ENCODE results near the gene FGD3. TPM values are rescaled to one million over a fixed set of nuclear protein-coding genes. Genes with fewer than 3 reads are reported as not detected.

Gene FGD3
- total RNA-seq, 1 experiment from 2014 or later: not detected

DNA sequence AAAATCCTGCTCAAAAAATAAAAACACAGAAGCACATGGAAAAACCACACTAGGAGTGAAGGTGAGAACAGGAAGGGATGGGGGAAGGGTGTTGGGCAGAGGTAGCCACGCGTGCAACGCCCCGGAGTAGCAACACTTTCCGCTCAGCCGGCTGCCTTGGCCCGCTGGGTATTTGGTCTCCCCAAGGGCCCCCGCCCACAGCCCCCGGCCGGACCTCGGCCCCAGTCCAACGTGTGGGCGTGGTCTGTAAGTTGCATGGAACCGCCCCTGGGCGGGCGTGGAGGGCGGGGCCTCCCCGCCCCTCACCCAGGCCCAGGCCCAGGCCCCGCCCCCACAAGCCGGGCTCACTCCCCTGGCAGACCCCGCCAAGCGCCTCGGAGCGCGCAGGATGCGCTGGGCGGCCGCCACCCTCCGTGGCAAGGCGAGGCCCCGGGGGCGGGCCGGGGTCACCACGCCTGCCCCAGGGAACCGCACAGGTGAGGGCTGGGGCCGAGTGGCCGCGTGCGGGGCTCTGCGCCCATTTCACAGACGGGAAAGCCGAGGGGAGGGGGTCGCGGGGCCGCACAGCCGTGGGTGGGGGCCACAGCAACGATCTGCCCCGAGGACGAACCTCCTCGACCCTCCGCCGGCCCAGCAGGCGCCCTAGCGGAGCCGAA, 111.2 kb downstream of the FGD3 start, which contains the start of gene SUSD3:
Gene SUSD3 (plus strand): TSS at position 347 of the 656 bp plus-strand sequence. CDS start 42 bp downstream, at position 389.
- TF ChIP-seq, protein P1, sequence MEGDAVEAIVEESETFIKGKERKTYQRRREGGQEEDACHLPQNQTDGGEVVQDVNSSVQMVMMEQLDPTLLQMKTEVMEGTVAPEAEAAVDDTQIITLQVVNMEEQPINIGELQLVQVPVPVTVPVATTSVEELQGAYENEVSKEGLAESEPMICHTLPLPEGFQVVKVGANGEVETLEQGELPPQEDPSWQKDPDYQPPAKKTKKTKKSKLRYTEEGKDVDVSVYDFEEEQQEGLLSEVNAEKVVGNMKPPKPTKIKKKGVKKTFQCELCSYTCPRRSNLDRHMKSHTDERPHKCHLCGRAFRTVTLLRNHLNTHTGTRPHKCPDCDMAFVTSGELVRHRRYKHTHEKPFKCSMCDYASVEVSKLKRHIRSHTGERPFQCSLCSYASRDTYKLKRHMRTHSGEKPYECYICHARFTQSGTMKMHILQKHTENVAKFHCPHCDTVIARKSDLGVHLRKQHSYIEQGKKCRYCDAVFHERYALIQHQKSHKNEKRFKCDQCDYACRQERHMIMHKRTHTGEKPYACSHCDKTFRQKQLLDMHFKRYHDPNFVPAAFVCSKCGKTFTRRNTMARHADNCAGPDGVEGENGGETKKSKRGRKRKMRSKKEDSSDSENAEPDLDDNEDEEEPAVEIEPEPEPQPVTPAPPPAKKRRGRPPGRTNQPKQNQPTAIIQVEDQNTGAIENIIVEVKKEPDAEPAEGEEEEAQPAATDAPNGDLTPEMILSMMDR (IDR thresholded peaks at IDR 0.05; ENCODE audit: unreplicated experiment): no peak
- Mint-ChIP-seq H3K36me3 (ENCODE audit: insufficient read depth, unreplicated experiment) (no peaks in the 10 kb centered on the region), H3K27me3 (ENCODE audit: insufficient read depth, unreplicated experiment) (no peaks in the 10 kb centered on the region), H3K4me1 (ENCODE audit: insufficient read depth, unreplicated experiment) (peaks cover 9% of the 10 kb centered on the region), H3K27ac (ENCODE audit: low read depth, unreplicated experiment) (no peak within 1 kb of the TSS), H3K9me3 (ENCODE audit: unreplicated experiment) (no peaks in the 10 kb centered on the region), H3K4me3 (ENCODE audit: unreplicated experiment) (no peak within 1 kb of the TSS)
- POLR2A ChIA-PET: no interaction called here
- BruUV-seq (replicated peaks): no TSS peak
- DNase-seq (ENCODE audit: unreplicated experiment): no peak
- CTCF ChIA-PET: no interaction called here
- intact Hi-C loops (cut with micrococcal nuclease): no loop called here

DNA sequence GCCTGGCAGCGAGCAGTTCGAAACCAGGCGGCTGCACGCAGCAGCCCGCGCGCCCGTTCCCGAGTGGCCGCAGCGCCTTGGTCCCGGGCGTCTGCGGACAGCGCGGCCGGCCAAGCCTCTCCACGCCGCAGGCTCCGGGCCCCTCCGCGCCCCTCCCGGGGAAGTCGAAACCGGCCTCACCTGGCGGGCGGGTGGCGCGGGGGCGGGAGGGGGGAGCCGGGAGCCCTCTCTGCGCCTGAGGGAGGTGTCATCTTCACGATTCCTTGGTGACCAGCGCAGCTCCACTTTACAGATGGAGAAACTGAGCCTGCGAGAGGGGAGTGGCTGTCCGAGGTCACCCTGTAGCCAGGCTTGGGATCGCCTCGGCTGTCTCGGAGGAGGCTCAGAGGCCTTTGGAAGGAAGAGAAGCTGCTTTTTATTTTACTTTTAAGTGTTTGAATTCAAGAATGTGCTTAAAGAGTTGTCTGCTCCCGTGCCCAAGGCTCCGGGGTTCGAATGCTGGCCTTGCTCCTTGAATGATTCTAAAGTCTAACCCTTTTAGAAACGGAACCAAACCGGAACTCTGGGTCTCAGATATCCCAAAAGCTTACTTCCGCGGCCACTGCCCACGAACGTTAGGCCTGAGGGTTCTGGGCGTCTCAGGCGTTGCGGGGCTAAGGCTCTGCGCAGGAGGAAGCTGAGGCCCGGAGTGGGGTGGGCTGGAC, 111.8 kb downstream of the FGD3 start:
- CTCF ChIA-PET: interaction anchor here (1.1 kb wide), 1 partner anchor 56 kb away, joined by 3 read pairs; no protein-coding TSS in a partner anchor
- H3K27ac Mint-ChIP-seq (ENCODE audit: low read depth, unreplicated experiment): no peak overlapping the region
- DNase-seq (ENCODE audit: unreplicated experiment): no peak
- no peak overlapping the region for H3K4me3 Mint-ChIP-seq (ENCODE audit: unreplicated experiment)
- H3K36me3 Mint-ChIP-seq (ENCODE audit: insufficient read depth, unreplicated experiment): no peaks in the 10 kb centered on the region
- H3K4me1 Mint-ChIP-seq (ENCODE audit: insufficient read depth, unreplicated experiment): peaks cover 9% of the 10 kb centered on the region
- TF ChIP-seq, protein P1 (IDR thresholded peaks at IDR 0.05; ENCODE audit: unreplicated experiment): no peak
- H3K27me3 Mint-ChIP-seq (ENCODE audit: insufficient read depth, unreplicated experiment): no peaks in the 10 kb centered on the region
- intact Hi-C loops (cut with micrococcal nuclease): no loop called here
- no TSS peak for BruUV-seq (replicated peaks)
- POLR2A ChIA-PET: no interaction called here
- H3K9me3 Mint-ChIP-seq (ENCODE audit: unreplicated experiment): no peaks in the 10 kb centered on the region

DNA sequence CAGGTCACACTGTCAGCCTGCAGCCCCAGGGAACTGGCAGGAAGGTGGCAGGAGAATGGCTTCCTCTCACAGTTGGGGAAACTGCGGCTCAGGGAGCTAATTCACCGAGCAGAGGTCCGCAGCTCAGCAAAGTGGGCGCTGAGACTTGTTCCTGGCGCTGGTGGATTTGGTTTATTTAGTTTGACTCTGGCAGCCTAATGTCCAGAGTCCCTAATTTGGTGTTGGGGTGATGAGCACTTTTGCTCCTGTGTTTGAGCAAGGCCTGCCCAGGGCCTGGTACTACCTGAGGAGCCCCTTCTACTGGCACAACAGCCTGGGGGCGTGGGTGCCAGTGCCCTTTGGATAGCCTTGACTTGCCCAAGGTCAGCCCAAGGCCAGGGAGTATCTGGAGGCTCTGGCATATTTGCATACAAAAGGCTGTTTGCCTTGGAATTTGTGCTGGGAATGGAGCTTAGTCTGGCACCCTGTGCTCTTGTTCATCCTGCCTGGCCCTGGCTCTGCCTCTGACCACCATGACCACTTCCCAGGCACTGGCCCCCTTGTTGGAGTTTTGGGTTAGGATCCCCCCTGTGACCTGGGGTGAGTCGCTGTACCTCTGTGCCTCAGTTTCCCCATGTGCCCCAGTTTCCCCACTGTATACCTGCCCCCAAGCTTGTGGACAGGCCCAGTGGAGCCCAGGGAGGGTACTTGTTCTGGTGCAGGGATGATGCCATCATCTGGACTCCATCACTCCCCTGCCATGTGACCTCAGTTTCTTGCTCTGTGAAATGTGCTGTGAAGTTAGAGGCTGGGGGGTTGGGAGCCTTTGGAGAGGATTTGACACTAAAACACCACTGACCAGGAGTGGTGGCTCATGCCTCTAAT, 112.6 kb downstream of the FGD3 start:
- no peak overlapping the region for H3K27ac Mint-ChIP-seq (ENCODE audit: low read depth, unreplicated experiment)
- intact Hi-C loops (cut with micrococcal nuclease): no loop called here
- TF ChIP-seq, protein P1 (IDR thresholded peaks at IDR 0.05; ENCODE audit: unreplicated experiment): no peak
- no peak for DNase-seq (ENCODE audit: unreplicated experiment)
- H3K4me3 Mint-ChIP-seq (ENCODE audit: unreplicated experiment): no peak overlapping the region
- H3K9me3 Mint-ChIP-seq (ENCODE audit: unreplicated experiment): no peaks in the 10 kb centered on the region
- no peaks in the 10 kb centered on the region for H3K27me3 Mint-ChIP-seq (ENCODE audit: insufficient read depth, unreplicated experiment)
- ChIA-PET CTCF (interaction anchor here (0.7 to 1.1 kb wide), 2 partner anchors 13 to 56 kb away, joined by 3 to 4 read pairs; no protein-coding TSS in a partner anchor), POLR2A (interaction anchor here (0.6 kb wide), 1 partner anchor 526 kb away, joined by 3 read pairs; no protein-coding TSS in a partner anchor)
- H3K36me3 Mint-ChIP-seq (ENCODE audit: insufficient read depth, unreplicated experiment): no peaks in the 10 kb centered on the region
- peaks cover 9% of the 10 kb centered on the region for H3K4me1 Mint-ChIP-seq (ENCODE audit: insufficient read depth, unreplicated experiment)
- BruUV-seq (replicated peaks): no TSS peak

Measured in MCF 10A (cell line).